Panc1 (cell line): ENCODE results near the gene UBE2J2. TPM values are rescaled to one million over a fixed set of nuclear protein-coding genes. Genes with fewer than 3 reads are reported as not detected.

Experiments
- ATAC-seq: fragments of 200-7000 bp; cut with Tn5 transposase; 2 replicates; pipeline ENCODE4 v1.9.1; 2020; ENCODE audit warnings: mild to moderate bottlenecking, moderate library complexity
- BruUV-seq: library from RNA; stranded (reverse); fragments of 400-500 nt; replicated peaks from 2 replicates; lab custom pipeline; 2021; lab: Mats Ljungman, UMichigan
- CTCF ChIA-PET: fragments of 300-600 bp; sonication (Branson Sonifier 250); formaldehyde crosslinking; loops from one replicate; lab custom pipeline; 2022; ENCODE audit warnings: antibody characterized with exemption; lab: Charles Lee
- POLR2A ChIA-PET: fragments of 300-600 bp; sonication (Branson Sonifier 250); formaldehyde crosslinking; loops from one replicate; lab custom pipeline; 2022; ENCODE audit warnings: antibody characterized with exemption; lab: Charles Lee
- DNase-seq: peaks from one replicate; pipeline ENCODE4 v3.0.0-alpha.2; 2010; ENCODE audit warnings: low read depth, low spot score
- H3K27ac ChIP-seq: 2 replicates; pipeline ENCODE4 v1.5.1; 2011; ENCODE audit warnings: mild to moderate bottlenecking, low read length, inconsistent platforms
- H3K27me3 ChIP-seq: fragments of 200-500 bp; sonication (Bioruptor generic); 2 replicates; pipeline ENCODE4 v1.6.0; 2014; ENCODE audit warnings: low read length, inconsistent platforms; ENCODE audit not compliant: control insufficient read depth, insufficient read depth
- H3K36me3 ChIP-seq: fragments of 200-500 bp; sonication (Bioruptor generic); 2 replicates; pipeline ENCODE4 v1.5.1; 2014; ENCODE audit warnings: inconsistent platforms, mild to moderate bottlenecking, low read length, moderate library complexity; ENCODE audit not compliant: control insufficient read depth, insufficient read depth
- H3K4me1 ChIP-seq: 2 replicates; pipeline ENCODE4 v1.5.1; 2011; ENCODE audit warnings: inconsistent platforms, mild to moderate bottlenecking, low read length, moderate library complexity; ENCODE audit not compliant: control insufficient read depth, insufficient read depth
- H3K4me3 ChIP-seq, 2 experiments: 2 replicates each; pipeline ENCODE4 v1.5.1; 2011 to 2012; ENCODE audit warnings: low read depth in 2 of 2, low read length in 2 of 2, mild to moderate bottlenecking in 2 of 2, inconsistent platforms in 1 of 2, moderate library complexity in 1 of 2
- H3K9me3 ChIP-seq: fragments of 200-500 bp; sonication (Bioruptor generic); 2 replicates; pipeline ENCODE4 v1.5.1; 2014; ENCODE audit warnings: low read depth, mild to moderate bottlenecking, inconsistent platforms, low read length, moderate library complexity; ENCODE audit not compliant: control insufficient read depth, insufficient read depth
- CTCF ChIP-seq: fragments of 450-650 bp; IDR thresholded peaks from 2 replicates; pipeline ENCODE4 v1.5.1; 2017; ENCODE audit warnings: mild to moderate bottlenecking
- POLR2AphosphoS5 ChIP-seq: IDR thresholded peaks from 2 replicates; pipeline ENCODE4 v1.6.1; 2012; ENCODE audit warnings: mild to moderate bottlenecking, low read depth, low read length, moderate library complexity
- REST ChIP-seq, 2 experiments: IDR thresholded peaks; 2 replicates each; pipeline ENCODE4 v1.6.1; 2011 to 2012; ENCODE audit warnings: low read depth in 2 of 2, control low read depth in 1 of 2, low read length in 1 of 2, mild to moderate bottlenecking in 1 of 2, moderate library complexity in 1 of 2; ENCODE audit not compliant: insufficient read depth in 1 of 2
- SIN3A ChIP-seq: IDR thresholded peaks from 2 replicates; pipeline ENCODE4 v1.6.1; 2012; ENCODE audit warnings: low read depth, mild to moderate bottlenecking, low read length, moderate library complexity, borderline replicate concordance; ENCODE audit not compliant: insufficient read depth
- TCF7L2 ChIP-seq: IDR thresholded peaks from 2 replicates; pipeline ENCODE4 v1.6.1; 2011; ENCODE audit warnings: mild to moderate bottlenecking, low read depth, low read length, inconsistent platforms
- in situ Hi-C: cut with HindIII; loops from 2 replicates; pipeline ENCODE4 v1.10.0; 2016; ENCODE audit warnings: low sequenced_read_pairs, low pct_unique_long_range_greater_than_20kb
- intact Hi-C: fragments of 100-400 bp; cut with micrococcal nuclease; formaldehyde crosslinking; loops from one replicate; pipeline ENCODE4 v1.10.0; 2022; ENCODE audit not compliant: unreplicated experiment
- total RNA-seq: library from RNA; stranded (reverse); gene quantifications from one replicate; pipeline ENCODE4 v1.2.1, GENCODE V29; 2021; ENCODE audit not compliant: unreplicated experiment

Gene UBE2J2
- total RNA-seq, 1 experiment from 2014 or later = 101 TPM

DNA sequence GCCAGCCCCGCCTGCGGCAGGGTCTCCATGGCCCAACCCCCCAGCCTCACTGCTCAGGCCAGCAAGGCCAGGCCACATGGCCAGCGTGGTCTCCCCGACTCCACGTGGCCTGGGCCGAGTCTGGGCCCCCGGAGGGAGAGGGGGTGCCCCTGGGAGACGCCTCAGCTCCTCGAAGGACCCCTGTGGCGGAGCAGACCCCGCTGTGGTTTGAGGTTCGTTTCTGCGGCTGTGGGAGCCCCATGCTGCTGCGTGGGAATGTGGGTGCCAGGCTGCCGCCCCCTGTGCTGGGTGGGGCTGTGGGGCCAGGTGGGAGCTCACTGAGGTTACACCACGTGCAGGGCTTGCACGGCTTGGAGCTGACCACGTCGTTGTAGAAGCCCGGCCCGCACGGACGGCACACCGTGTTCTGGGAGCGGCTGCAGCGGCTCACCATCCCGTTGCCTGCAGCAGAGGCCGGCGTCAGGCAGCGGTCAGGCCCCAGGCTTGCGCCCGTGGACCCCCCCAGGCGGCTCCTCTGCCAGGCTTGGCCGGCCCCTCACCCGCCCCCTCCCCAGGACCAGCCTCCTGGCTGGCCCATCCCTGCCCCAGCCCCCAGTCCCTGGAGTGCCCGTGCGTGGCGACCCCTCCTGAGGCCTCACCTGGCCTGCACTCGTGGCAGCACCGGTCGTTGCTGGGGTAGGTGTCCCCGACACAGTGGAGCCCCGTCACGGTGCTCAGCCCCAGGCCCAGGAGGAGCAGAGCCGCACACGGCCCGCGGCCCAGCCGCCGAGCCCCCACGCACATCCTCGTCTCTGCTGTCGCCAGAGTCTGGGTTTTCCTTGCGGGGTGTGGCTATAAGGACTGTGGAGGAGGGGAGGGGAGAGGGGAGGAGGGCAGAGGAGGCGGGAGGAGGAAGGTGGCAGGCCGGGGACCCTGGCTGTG is 60.0 kb downstream of the UBE2J2 start, which contains the start of gene TNFRSF4:
Gene TNFRSF4, minus strand, starts transcription at position 809 of the 921 bp plus-strand sequence. Its CDS starts 26 bp downstream, at position 783.
- TF ChIP-seq REST (IDR thresholded peaks at IDR 0.05; ENCODE audit: insufficient read depth in 1 of 2, low read depth in 2 of 2, low read length in 1 of 2) (no peak), TCF7L2 (no peak), POLR2AphosphoS5 (no peak), CTCF (no peak), SIN3A (no peak)
- Histone ChIP-seq H3K27ac (no peak within 1 kb of the TSS), H3K4me3 (no peak within 1 kb of the TSS), H3K4me1 (no peaks in the 10 kb centered on the region), H3K27me3 (no peaks in the 10 kb centered on the region), H3K36me3 (peaks cover 2% of the 10 kb centered on the region; the same call in 1 of the 2 replicates), H3K9me3 (no peaks in the 10 kb centered on the region)
- CTCF ChIA-PET = no interaction called here
- DNase-seq (no peak), ATAC-seq (peak; percentile 46)
- BruUV-seq = no TSS peak
- in situ Hi-C loops = no loop called here
- intact Hi-C loops = no loop called here
- POLR2A ChIA-PET = no interaction called here

DNA sequence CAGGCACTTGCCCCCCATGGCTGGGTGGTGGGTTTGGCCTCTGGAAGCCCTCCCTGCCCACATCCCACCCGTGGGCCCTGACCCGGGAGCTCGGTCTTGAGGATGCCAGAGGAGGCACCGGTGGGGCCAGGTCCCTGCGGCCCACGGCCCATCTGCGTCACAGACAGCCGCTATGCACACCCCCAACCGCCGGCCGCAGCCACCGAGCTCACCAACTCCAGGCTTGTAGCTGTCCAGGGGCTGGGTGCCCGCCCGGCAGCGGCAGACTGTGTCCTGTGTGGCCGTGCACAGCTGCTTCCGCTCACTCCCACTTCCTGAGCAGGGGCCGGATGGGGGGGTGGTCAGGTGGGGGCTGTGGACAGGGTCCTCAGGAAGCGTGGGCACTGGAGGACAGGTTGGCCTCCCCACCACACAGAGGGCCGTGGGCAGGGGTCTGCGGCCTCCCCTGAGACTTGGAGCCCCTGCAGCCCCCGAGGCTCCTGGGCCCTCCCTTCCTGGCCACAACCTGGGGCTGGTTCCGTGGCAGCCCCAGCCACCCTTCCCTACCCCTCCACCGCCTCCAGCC is 60.8 kb downstream of the UBE2J2 start:
- DNase-seq (no peak), ATAC-seq (no peak)
- ChIA-PET POLR2A (no interaction called here), CTCF (no interaction called here)
- no peak overlapping the region for H3K4me3 ChIP-seq
- in situ Hi-C loops (no loop called here), intact Hi-C loops (no loop called here)
- no peaks in the 10 kb centered on the region for H3K27me3 ChIP-seq
- H3K36me3 ChIP-seq = no peaks in the 10 kb centered on the region
- no TSS peak for BruUV-seq
- peaks cover 5% of the 10 kb centered on the region; the same call in 1 of the 2 replicates for H3K4me1 ChIP-seq
- H3K27ac ChIP-seq = no peak overlapping the region
- TF ChIP-seq POLR2AphosphoS5 (no peak), CTCF (no peak), REST (IDR thresholded peaks at IDR 0.05; ENCODE audit: insufficient read depth in 1 of 2, low read depth in 2 of 2, low read length in 1 of 2) (no peak), SIN3A (no peak), TCF7L2 (no peak)
- no peaks in the 10 kb centered on the region for H3K9me3 ChIP-seq
